MM.1S (cell line): ENCODE results near the gene RPL12.

Source experiments
- CTCF ChIP-seq: fragments of 300-600 bp; sonication (generic); IDR thresholded peaks from 2 replicates; pipeline ENCODE4 v1.5.1; 2016; ENCODE audit warnings: antibody characterized with exemption, low read length, mixed read lengths
- EZH2phosphoT487 ChIP-seq: fragments of 300-600 bp; sonication (generic); IDR thresholded peaks from 2 replicates; pipeline ENCODE4 v1.6.1; 2018; ENCODE audit warnings: antibody characterized with exemption, low read length

- TF ChIP-seq CTCF (no peak), EZH2phosphoT487 (no peak)
Observed at GRCh38 chr9:127450243-127450760, 904 bp downstream of the RPL12 start.
